Measurements from ENCODE around the gene ZNF597. TPM values are rescaled to one million over a fixed set of nuclear protein-coding genes. Genes with fewer than 3 reads are reported as not detected.

The ZNF597 gene
- total RNA-seq, 1 experiment from 2014 or later = 3.2 TPM

- RAD21 ChIA-PET (ENCODE audit: low non-redundant PET in 1 of 2, low total read pairs in 2 of 2, uncharacterized antibody in 2 of 2, unreplicated experiment in 2 of 2) = no interaction called here
- no TSS peak for BruUV-seq (replicated peaks)
- CTCF ChIA-PET = no interaction called here
Observed at GRCh38 chr16:3413730-3414379, 29.4 kb downstream of the ZNF597 start.

More at GRCh38 chr16:3413730-3414379, 29.4 kb downstream of the ZNF597 start:
- no peak overlapping the region for H3K4me2 ChIP-seq (ENCODE audit: low read length)
- POLR2A ChIA-PET = no interaction called here
- H3K79me2 ChIP-seq (ENCODE audit: insufficient read depth, low read length) = no peaks in the 10 kb centered on the region
- H3K4me3 ChIP-seq (replicated peaks in 1 of 2; ENCODE audit: low read depth in 1 of 2, low read length in 2 of 2) = no peak overlapping the region
- DNase-seq (ENCODE audit: low read depth, low spot score) (no peak), ATAC-seq (no peak)
- H4K20me1 ChIP-seq (ENCODE audit: insufficient read depth) = no peaks in the 10 kb centered on the region
- TF ChIP-seq REST (IDR thresholded peaks at IDR 0.05; ENCODE audit: low read depth) = no peak
- no peak for TF ChIP-seq ZNF274 (IDR thresholded peaks at IDR 0.05; ENCODE audit: low read depth, low read length)
- TF ChIP-seq ZFX (IDR thresholded peaks at IDR 0.05) = no peak
- TF ChIP-seq EGR1 (IDR thresholded peaks at IDR 0.05; ENCODE audit: low read depth) = no peak
- TF ChIP-seq JUND (IDR thresholded peaks at IDR 0.05) = no peak
- TF ChIP-seq ATF3 (IDR thresholded peaks at IDR 0.05) = no peak
- TF ChIP-seq SP1 (IDR thresholded peaks at IDR 0.05; ENCODE audit: low read depth) = no peak
- TF ChIP-seq SIN3A (IDR thresholded peaks at IDR 0.05; ENCODE audit: low read depth) = no peak
- no peak for TF ChIP-seq POLR2AphosphoS5 (IDR thresholded peaks at IDR 0.05; ENCODE audit: low read depth, low read length)
- no peak for TF ChIP-seq CTCF (IDR thresholded peaks at IDR 0.05 in 2 of 3, conservative IDR thresholded peaks at IDR 0.05 in 1 of 3; ENCODE audit: borderline replicate concordance in 1 of 3, insufficient read depth in 1 of 3, low read depth in 2 of 3, low read length in 2 of 3)
- TF ChIP-seq CEBPB (IDR thresholded peaks at IDR 0.05; ENCODE audit: low read depth) = no peak
- TF ChIP-seq, protein P1, sequence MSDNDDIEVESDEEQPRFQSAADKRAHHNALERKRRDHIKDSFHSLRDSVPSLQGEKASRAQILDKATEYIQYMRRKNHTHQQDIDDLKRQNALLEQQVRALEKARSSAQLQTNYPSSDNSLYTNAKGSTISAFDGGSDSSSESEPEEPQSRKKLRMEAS (IDR thresholded peaks at IDR 0.05) = no peak
- no peak for TF ChIP-seq CBX3 (IDR thresholded peaks at IDR 0.05; ENCODE audit: low read depth)
- TF ChIP-seq FOSL1 (IDR thresholded peaks at IDR 0.05; ENCODE audit: low read depth) = no peak
- TF ChIP-seq EZH2phosphoT487 (IDR thresholded peaks at IDR 0.05; ENCODE audit: borderline replicate concordance) = no peak
- TF ChIP-seq RAD21 (IDR thresholded peaks at IDR 0.05; ENCODE audit: low read depth) = no peak
- no peak for TF ChIP-seq EZH2 (IDR thresholded peaks at IDR 0.05)
- peaks cover 2 to 12% of the 10 kb centered on the region in 2 experiments; a peak in 3 of 4 replicates for H3K9me3 ChIP-seq (ENCODE audit: control insufficient read depth in 1 of 2, insufficient read depth in 1 of 2, low read depth in 1 of 2, low read length in 2 of 2)
- no peak overlapping the region for H3K9ac ChIP-seq (ENCODE audit: low read length)
- no peaks in the 10 kb centered on the region for H3K9me2 ChIP-seq (ENCODE audit: insufficient read depth)
- H3K36me3 ChIP-seq (ENCODE audit: control insufficient read depth in 1 of 2, insufficient read depth in 2 of 2, low read length in 2 of 2) = peaks cover 0 to 1% of the 10 kb centered on the region in 2 experiments; a peak in 1 of 4 replicates
- H3K27me3 ChIP-seq (ENCODE audit: insufficient read depth, low read length) = no peaks in the 10 kb centered on the region
- H3K27ac ChIP-seq (ENCODE audit: low read depth, low read length) = no peak overlapping the region
- intact Hi-C loops (cut with micrococcal nuclease) = no loop called here
- H3K4me1 ChIP-seq (ENCODE audit: control insufficient read depth in 1 of 2, insufficient read depth in 2 of 2, low read length in 2 of 2) = no peaks in the 10 kb centered on the region
- H2AFZ ChIP-seq (ENCODE audit: low read depth, low read length, poor library complexity, severe bottlenecking) = no peak overlapping the region
